Measurements from ENCODE around the gene SYNPO.

- TF ChIP-seq, protein P1, sequence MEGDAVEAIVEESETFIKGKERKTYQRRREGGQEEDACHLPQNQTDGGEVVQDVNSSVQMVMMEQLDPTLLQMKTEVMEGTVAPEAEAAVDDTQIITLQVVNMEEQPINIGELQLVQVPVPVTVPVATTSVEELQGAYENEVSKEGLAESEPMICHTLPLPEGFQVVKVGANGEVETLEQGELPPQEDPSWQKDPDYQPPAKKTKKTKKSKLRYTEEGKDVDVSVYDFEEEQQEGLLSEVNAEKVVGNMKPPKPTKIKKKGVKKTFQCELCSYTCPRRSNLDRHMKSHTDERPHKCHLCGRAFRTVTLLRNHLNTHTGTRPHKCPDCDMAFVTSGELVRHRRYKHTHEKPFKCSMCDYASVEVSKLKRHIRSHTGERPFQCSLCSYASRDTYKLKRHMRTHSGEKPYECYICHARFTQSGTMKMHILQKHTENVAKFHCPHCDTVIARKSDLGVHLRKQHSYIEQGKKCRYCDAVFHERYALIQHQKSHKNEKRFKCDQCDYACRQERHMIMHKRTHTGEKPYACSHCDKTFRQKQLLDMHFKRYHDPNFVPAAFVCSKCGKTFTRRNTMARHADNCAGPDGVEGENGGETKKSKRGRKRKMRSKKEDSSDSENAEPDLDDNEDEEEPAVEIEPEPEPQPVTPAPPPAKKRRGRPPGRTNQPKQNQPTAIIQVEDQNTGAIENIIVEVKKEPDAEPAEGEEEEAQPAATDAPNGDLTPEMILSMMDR (IDR thresholded peaks at IDR 0.05; ENCODE audit: poor library complexity), result no peak
- no peak for TF ChIP-seq EZH2phosphoT487 (IDR thresholded peaks at IDR 0.05; ENCODE audit: low read depth, severe bottlenecking, unreplicated experiment)
Measured at GRCh38 chr5:150661821-150662596, 21.5 kb downstream of the SYNPO start.

Data from hepatocyte (in vitro differentiated cells).